Gastroesophageal sphincter (tissue), 3 donors: ENCODE data around the gene SFT2D3.

Experiments used
- EP300 ChIP-seq: sonication (generic); formaldehyde crosslinking; IDR thresholded peaks from one replicate; pipeline ENCODE4 v1.6.1; 2017; ENCODE audit warnings: antibody characterized with exemption, mild to moderate bottlenecking
- POLR2A ChIP-seq, 2 donors: fragments of 450-650 bp; IDR thresholded peaks; one replicate each; pipeline ENCODE4 v1.6.1; 2017; ENCODE audit warnings: antibody characterized with exemption in 2 of 2, mild to moderate bottlenecking in 2 of 2, moderate library complexity in 1 of 2
- POLR2AphosphoS5 ChIP-seq: sonication (generic); formaldehyde crosslinking; IDR thresholded peaks from one replicate; pipeline ENCODE4 v1.6.1; 2017; ENCODE audit warnings: antibody characterized with exemption
- TF ChIP-seq, protein P1 (sequence below), 4 experiments: fragments of 200-600 bp in 2 of 4; fragments of 450-650 bp in 2 of 4; sonication (generic) in 1 of 4; IDR thresholded peaks; one replicate each; pipeline ENCODE4 v1.5.1; 2017 to 2019; ENCODE audit warnings: antibody characterized with exemption in 4 of 4, mild to moderate bottlenecking in 2 of 4, moderate library complexity in 2 of 4

GRCh38 chr2:127670957-127671290 is 30.4 kb upstream of the SFT2D3 start:
- TF ChIP-seq, protein P1, sequence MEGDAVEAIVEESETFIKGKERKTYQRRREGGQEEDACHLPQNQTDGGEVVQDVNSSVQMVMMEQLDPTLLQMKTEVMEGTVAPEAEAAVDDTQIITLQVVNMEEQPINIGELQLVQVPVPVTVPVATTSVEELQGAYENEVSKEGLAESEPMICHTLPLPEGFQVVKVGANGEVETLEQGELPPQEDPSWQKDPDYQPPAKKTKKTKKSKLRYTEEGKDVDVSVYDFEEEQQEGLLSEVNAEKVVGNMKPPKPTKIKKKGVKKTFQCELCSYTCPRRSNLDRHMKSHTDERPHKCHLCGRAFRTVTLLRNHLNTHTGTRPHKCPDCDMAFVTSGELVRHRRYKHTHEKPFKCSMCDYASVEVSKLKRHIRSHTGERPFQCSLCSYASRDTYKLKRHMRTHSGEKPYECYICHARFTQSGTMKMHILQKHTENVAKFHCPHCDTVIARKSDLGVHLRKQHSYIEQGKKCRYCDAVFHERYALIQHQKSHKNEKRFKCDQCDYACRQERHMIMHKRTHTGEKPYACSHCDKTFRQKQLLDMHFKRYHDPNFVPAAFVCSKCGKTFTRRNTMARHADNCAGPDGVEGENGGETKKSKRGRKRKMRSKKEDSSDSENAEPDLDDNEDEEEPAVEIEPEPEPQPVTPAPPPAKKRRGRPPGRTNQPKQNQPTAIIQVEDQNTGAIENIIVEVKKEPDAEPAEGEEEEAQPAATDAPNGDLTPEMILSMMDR (IDR thresholded peaks at IDR 0.05), result no peak
- no peak for TF ChIP-seq EP300
- TF ChIP-seq POLR2A (IDR thresholded peaks at IDR 0.05), result no peak
- TF ChIP-seq POLR2AphosphoS5, result no peak
